H7 (cell line): ENCODE measurements around the gene SPTLC1. TPM values are rescaled to one million over a fixed set of nuclear protein-coding genes. Genes with fewer than 3 reads are reported as not detected.
A peak's percentile ranks its signal among the peaks of the same experiment; 100 is the strongest.
"Not testable (repeated sequence)": the region's sequence is repeated elsewhere in the genome, so short reads cannot be mapped to it uniquely, and the experiment has no call there.

ENCODE experiments used
- DNase-seq: peaks from one replicate; pipeline ENCODE4 v3.0.0; 2012
- H3K27me3 ChIP-seq: 2 replicates; pipeline ENCODE4 v1.6.0; 2011; ENCODE audit warnings: mild to moderate bottlenecking, low read length; ENCODE audit not compliant: control insufficient read depth, insufficient read depth
- H3K36me3 ChIP-seq: replicated peaks from 2 replicates; pipeline ENCODE4 v1.5.1; 2011; ENCODE audit warnings: low read length; ENCODE audit not compliant: control insufficient read depth, insufficient read depth
- H3K4me3 ChIP-seq: 2 replicates; pipeline ENCODE4 v1.5.1; 2011; ENCODE audit warnings: low read depth, mild to moderate bottlenecking, control low read depth, low read length, moderate library complexity; ENCODE audit not compliant: insufficient read depth
- total RNA-seq: library from RNA; depleted of rRNA; stranded (reverse); fragments of >200 nt; shearing (Covaris generic); gene quantifications from 2 replicates; pipeline ENCODE4 v1.2.3, GENCODE V29; 2014

The SPTLC1 gene
- total RNA-seq, 1 experiment from 2014 or later = 63.6 TPM

DNA sequence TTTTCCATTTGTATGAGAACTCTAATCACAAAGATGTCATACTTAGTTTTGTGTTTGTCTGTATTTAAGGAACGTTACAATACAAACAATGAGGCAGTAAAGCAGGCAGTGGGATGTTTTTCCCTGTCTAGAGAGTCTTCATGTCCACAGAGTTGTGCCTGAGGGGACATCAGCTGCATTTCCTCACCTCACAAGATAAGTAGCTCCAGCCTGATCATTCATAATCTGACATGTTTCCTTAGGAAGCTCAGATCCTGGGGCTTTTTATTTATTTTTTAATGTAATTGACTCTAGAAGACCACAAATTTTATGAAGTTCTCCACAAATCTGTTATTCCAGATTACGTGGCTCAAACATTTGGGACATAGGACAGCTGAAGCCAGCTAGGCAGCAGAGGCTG, 78.5 kb downstream of the SPTLC1 start:
- DNase-seq = no peak
- H3K36me3 ChIP-seq = peaks cover 20% of the 10 kb centered on the region
- no peaks in the 10 kb centered on the region for H3K27me3 ChIP-seq
- H3K4me3 ChIP-seq = no peak overlapping the region

DNA sequence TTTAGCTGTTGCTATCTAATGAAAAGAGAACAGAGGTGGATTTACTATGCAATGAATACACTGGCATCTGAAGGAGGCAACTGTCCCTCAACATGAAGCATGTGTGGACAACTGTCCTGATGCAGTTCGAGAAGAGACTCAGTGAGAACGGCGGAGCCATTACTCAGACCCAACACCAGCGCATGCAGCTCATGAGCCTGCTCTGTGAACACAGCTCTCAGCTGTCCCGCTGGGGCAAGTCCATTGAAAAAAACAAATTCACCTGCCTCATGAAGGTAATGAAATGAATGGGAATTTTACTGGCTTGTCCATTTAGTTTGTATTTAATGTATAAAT, 78.8 kb downstream of the SPTLC1 start:
- H3K36me3 ChIP-seq = peaks cover 19% of the 10 kb centered on the region
- no peak overlapping the region for H3K4me3 ChIP-seq

DNA sequence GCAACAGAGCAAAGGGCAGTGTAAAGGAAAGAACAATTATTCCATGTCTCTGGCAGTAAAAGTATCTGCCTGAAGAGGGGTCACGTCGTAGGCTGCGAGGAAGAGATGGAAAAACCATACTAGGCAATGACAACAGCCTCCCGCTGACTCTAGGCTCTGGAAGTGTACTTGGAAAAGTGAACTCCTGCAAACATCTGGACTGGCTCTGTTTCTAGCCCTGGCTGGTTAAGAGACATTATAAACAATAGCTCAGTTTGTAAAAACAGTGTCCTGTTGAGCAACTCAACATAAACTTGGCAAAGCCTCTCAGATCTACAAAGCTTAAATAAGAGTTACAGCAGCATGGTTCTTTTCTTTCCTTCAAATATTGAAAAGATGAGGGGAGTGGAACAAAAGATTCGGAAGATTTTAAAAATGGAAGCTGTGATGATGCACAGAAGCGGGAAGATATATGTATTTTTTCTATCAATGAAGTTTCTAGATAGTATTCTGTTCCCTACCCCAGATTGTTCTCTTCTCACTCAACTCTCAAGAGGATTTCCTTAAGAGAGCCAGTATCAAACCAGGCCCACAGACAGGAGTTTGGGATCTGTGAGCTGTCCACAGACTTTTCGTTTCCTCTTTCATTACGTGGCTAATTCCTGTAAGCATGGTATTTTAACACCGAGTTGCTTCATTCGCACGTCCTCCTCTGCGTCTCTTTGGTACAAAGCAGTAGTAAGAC, 79.4 kb downstream of the SPTLC1 start:
- H3K36me3 ChIP-seq = peaks cover 19% of the 10 kb centered on the region

More for the DNA sequence above, 78.8 kb downstream of the SPTLC1 start:
- DNase-seq = no peak
- H3K27me3 ChIP-seq = no peaks in the 10 kb centered on the region

DNA sequence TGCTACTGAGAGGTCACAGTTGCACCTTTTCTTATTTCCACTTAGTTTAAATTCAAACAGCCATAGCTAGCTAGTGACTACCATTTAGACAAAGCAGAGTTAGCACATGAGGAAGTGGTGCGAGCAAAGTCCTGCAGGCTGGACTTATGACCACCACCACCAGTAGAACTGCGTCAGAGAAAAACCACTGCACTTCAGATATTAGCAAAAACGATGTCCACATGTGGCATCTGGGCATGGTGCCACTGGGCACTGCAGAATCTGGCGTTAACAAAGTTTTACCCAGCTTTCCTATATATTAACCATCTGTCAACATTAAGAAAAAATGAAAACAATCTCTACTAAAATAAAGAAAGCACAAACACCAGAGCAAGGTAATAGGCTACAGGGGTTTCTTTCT, 80.1 kb downstream of the SPTLC1 start:
- no peak for DNase-seq
- Histone ChIP-seq H3K36me3 (peaks cover 19% of the 10 kb centered on the region), H3K4me3 (no peak overlapping the region), H3K27me3 (no peaks in the 10 kb centered on the region)

More for the DNA sequence above, 79.4 kb downstream of the SPTLC1 start:
- Histone ChIP-seq H3K4me3 (no peak overlapping the region), H3K27me3 (no peaks in the 10 kb centered on the region)
- DNase-seq = no peak

DNA sequence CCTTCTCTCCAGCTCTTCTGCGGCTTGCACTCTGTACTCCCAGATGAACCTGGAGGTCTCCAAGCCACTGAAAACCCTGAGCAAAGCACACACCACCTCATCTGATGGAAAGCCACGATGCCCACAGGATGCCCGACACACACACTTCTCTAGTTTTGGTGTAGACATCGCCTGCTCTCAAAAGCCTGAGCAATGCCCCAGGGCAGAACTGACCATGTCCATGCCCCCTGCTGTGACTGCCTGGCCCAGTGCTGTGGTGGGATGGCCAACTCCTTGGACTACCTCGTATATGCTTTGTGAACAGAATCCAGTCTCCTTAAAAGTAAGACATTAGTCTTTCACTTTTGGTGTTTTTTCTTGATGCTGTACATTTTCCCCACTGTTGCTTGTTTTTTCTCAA, 81.2 kb downstream of the SPTLC1 start:
- no peaks in the 10 kb centered on the region for H3K27me3 ChIP-seq
- no peak overlapping the region for H3K4me3 ChIP-seq
- H3K36me3 ChIP-seq = peaks cover 19% of the 10 kb centered on the region
- DNase-seq = no peak

DNA sequence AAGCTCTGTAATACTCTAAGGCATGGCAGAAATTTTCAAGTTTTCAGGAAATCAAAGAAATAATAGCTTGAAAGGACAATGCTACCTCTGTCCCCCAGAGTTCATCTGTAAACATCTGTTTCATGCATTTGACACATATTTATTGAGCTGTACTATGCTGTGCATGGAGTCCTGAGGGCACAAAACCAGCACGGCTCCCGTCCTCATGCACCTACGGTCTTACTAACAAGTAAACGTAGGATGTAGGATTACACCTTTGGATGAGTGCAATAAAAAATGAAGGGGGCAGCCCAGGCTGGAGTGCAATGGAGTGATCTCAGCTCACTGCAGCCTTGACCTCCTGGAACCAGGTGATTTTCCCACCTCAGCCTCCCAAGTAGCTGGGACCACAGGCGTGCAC, 81.9 kb downstream of the SPTLC1 start:
- Histone ChIP-seq H3K36me3 (peaks cover 19% of the 10 kb centered on the region), H3K27me3 (no peaks in the 10 kb centered on the region), H3K4me3 (no peak overlapping the region)

DNA sequence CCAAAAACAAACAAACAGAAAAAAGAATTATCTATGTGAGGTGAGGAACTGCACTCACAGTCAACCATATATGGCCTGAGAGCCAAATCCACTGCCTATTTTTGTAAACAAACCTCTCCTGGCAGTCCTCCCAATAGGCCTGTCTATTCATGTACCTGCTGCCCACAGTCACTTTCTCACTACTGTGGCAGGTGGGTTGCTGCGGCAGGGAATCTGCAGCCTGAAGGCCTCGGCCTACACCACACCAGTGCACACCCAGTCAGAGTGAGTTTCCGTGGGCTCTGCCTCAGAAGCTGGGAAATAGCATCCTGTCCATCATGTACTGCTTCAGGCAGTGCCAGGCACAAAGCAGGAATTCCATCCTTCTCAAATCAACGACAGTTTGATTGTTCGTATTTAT, 82.3 kb downstream of the SPTLC1 start:
- Histone ChIP-seq H3K36me3 (peaks cover 17% of the 10 kb centered on the region), H3K27me3 (no peaks in the 10 kb centered on the region), H3K4me3 (no peak overlapping the region)
- DNase-seq = no peak

More for the DNA sequence above, 81.9 kb downstream of the SPTLC1 start:
- no peak for DNase-seq

DNA sequence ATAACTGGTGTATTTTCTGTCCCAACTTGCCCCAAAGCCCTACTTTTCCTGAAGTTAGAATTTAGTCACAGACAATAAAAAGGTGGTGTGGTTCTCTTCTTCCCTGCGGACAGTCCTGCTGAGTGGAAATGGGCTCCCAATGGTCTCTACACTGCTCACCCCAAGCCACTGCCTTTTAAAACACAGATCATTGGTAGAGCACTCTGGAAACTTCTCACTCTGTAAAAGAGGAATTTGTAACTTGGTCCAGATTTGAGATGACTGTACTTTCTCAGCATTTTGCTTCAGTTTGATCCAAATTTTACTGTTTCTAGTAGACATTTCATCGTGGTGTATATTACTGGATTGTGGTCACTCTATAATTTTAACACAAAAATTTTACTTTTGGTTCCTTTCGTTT, 84.8 kb downstream of the SPTLC1 start:
- Histone ChIP-seq H3K27me3 (no peaks in the 10 kb centered on the region), H3K36me3 (peaks cover 12% of the 10 kb centered on the region), H3K4me3 (no peak overlapping the region)
- DNase-seq = no peak

DNA sequence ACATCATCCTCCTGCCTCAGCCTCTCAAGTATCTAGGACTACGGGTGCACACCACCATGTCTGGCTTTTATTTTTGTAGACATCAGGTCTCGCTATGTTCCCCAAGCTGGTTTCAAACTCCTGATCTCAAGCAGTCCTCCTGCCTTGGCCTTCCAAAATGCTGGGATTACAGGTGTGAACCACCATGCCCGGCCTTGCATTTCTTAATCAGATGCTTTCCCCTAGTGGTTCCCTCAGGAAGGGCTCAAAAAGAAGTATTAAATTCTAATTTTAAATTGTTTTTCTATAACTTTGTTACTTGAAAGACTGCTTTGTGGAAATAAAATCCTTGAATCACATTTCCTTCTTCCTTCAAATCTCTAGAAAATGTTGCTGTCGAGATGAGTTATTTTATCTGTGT, 85.7 kb downstream of the SPTLC1 start:
- no peak overlapping the region for H3K4me3 ChIP-seq
- H3K36me3 ChIP-seq = peaks cover 11% of the 10 kb centered on the region
- DNase-seq = no peak
- no peaks in the 10 kb centered on the region for H3K27me3 ChIP-seq

DNA sequence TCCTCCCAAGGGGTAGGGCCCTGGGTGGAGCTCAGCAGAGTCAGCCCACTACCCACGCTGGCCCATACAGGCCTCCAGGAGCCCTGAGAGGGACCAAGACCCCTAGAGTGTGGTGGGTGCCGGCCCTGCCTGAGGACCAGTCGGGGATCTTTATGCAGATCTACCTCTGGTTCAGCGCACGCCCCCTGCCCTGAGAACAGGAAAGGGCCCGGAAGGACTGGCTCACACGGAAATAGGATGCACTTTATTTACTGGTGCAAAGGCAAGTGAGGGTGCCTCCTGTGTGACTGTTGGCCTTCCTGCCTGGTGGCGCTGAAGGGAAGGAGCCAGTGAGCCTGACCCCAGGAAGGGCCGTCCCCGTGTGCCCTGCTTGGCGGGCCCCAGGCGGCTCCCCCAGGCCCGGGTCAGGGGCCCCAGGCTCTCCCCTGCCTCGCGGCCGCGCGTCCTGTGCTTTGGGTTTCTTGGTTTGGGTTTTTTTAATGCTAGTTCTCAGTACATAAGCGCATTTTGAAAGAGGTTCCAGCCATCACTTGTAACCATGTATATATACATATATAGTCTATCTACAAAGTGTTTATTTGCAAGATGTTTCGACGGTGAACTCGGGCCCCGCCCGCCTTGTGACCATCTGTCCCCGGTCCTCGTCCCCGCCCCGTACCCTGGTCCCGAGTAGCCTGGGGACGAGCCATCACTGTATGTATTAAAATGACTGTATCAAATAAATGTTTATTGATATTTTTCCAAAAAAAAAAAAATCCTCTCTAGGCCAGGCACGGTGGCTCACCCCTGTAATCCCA, 88.8 kb downstream of the SPTLC1 start:
- DNase-seq = peak; percentile 55

DNA sequence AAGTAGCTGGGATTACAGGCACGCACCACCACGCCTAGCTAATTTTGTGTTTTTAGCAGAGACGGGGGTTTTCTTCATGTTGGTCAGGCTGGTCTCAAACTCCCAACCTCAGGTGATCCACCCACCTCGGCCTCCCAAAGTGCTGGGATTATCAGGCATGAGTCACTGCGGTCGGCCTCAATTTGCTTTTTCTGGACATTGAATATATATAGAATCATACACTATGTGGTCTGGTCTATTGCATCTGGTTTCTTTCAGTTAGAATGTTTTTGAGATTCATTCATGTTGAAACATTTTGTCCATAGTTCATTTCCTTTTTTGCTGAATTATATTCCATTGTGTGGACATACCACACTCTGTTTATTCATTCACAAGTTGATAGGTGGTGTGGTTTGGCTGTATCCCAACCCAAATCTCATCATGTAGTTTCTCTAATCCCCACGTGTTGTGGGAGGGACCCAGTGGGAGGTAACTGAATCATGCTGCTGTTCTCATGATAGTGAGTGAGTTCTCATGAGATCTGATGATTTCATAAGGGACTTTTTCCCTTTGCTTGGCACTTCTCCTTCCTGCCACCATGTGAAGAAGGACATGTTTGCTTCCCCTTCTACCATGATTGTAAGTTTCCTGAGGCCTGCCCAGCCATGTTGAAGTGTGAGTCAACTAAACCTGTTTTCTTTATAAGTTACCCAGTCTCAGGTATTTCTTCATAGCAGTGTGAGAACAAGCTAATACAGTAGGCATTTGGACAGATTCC, 93.2 kb downstream of the SPTLC1 start:
- DNase-seq, H3K4me3 ChIP-seq, H3K27me3 ChIP-seq, H3K36me3 ChIP-seq: not testable (repeated sequence)

More for the DNA sequence above, 88.8 kb downstream of the SPTLC1 start:
- Histone ChIP-seq H3K27me3 (no peaks in the 10 kb centered on the region), H3K36me3 (no peaks in the 10 kb centered on the region), H3K4me3 (no peak overlapping the region)

DNA sequence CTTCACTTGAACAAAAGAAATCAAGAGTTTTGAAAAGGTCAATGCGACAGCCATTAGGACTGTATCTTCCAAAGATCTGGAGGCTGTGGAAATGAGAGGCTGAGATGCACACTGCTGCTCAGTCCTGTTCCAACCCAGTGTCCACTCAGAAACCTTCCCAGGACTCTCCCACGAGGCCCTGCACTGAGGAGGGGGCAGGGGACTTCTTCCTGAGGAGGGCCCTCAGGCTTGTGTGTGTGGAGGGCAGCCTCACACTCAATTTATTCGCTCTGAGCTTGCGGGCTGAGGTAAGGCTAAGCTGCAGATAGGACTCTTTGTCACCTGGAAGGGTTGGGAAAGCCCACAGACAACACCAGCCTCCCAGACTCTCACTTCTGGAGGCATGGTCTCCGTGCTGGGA, 95.6 kb downstream of the SPTLC1 start:
- Histone ChIP-seq H3K27me3 (no peaks in the 10 kb centered on the region), H3K4me3 (no peak overlapping the region), H3K36me3 (no peaks in the 10 kb centered on the region)
- no peak for DNase-seq

DNA sequence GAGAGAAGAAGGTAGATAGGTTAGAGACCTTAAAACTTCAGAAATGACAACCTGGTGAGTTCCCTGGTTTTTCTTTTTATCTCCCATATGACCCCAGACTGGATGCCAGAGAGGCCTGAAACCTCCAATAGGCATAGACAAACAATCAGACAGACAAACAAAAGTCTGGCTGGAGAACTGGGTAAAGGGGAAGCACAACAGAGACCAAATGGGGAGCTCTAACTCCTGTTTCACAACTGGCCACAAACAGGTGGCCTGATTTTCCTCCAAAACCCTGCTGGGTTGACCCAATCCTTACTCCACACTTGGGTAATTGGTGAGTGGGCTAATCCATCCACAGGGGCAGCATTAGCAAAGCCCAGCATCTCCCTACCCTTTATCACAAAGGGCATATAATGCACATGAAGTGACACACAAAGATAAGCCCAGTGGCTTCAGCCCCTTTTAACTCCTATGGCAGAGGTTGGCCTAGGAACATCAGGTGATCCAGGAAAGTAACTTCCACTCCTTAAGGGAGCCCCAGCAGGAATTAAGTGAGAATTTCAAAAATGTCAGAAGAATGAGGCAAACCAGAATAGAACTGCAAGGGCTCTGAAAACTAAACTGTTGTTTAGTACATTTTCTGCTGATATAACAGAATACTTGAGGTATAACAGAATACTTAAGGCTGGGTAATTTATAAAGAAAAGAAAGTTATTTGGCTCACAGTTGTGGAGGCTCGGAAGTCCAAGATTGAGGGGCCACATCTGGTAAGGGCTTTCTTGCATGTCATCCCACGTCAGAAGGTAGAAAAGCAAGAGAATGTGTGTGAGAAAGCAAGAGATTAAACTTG, 104.3 kb downstream of the SPTLC1 start:
- DNase-seq = peak; percentile 31
- Histone ChIP-seq H3K4me3 (no peak overlapping the region), H3K27me3 (no peaks in the 10 kb centered on the region), H3K36me3 (no peaks in the 10 kb centered on the region)

DNA sequence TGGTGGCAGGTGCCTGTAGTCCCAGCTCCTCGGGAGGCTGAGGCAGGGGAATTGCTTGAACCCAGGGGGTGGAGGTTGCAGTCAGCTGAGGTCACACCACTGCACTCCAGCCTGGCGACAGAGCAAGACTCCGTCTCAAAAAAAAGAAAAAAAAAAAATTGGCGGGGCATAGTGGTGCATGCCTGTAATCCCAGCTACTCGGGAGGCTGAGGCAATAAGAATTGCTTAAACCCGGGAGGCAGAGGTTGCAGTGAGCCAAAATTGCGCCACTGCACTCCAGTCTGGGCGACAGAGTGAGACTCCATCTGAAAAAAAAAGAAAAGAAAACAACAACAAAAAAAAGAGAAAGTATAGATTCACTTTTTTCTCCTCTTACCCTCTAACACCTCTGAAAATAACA, 105.0 kb downstream of the SPTLC1 start:
- not testable (repeated sequence) for DNase-seq, H3K36me3 ChIP-seq

More for the DNA sequence above, 105.0 kb downstream of the SPTLC1 start:
- not testable (repeated sequence) for H3K4me3 ChIP-seq, H3K27me3 ChIP-seq
